CMK (cell line): ENCODE data around the gene BDKRB2.

Source experiments
- DNase-seq: peaks from one replicate; pipeline ENCODE4 v3.0.0-alpha.2; 2010; ENCODE audit warnings: low read depth

BDKRB2 gene

GRCh38 chr14:96204151-96205058 lies at the start of gene BDKRB2:
Gene BDKRB2 (plus strand): TSS chr14:96204839. CDS start chr14:96237108, 32,269 bp downstream.
- DNase-seq: no peak

GRCh38 chr14:96154900-96155299 lies 49.7 kb upstream of the BDKRB2 start:
- DNase-seq: no peak

GRCh38 chr14:96156804-96157760 lies 47.6 kb upstream of the BDKRB2 start:
- no peak for DNase-seq

GRCh38 chr14:96158735-96159134 lies 45.9 kb upstream of the BDKRB2 start:
- no peak for DNase-seq

- no peak for DNase-seq
These were observed 44.3 kb upstream of the BDKRB2 start for GRCh38 chr14:96160076-96160912.

- DNase-seq: no peak
These were observed 43.7 kb upstream of the BDKRB2 start for GRCh38 chr14:96160913-96161310.

GRCh38 chr14:96161636-96162035 lies 43.0 kb upstream of the BDKRB2 start:
- no peak for DNase-seq

- no peak for DNase-seq
These were observed 42.4 kb upstream of the BDKRB2 start for GRCh38 chr14:96162265-96162664.

- DNase-seq: no peak
These were observed 41.9 kb upstream of the BDKRB2 start for GRCh38 chr14:96162741-96163140.

- DNase-seq: no peak
These were observed 39.7 kb upstream of the BDKRB2 start for GRCh38 chr14:96164861-96165490.

- no peak for DNase-seq
These were observed 38.9 kb upstream of the BDKRB2 start for GRCh38 chr14:96165493-96166436.

- DNase-seq: no peak
These were observed 38.0 kb upstream of the BDKRB2 start for GRCh38 chr14:96166461-96167223.

- DNase-seq: no peak
These were observed 37.2 kb upstream of the BDKRB2 start for GRCh38 chr14:96167224-96168148.

GRCh38 chr14:96168581-96168980 lies 36.1 kb upstream of the BDKRB2 start:
- DNase-seq: no peak

- DNase-seq: no peak
These were observed 33.6 kb upstream of the BDKRB2 start for GRCh38 chr14:96170961-96171592.

- no peak for DNase-seq
These were observed 30.8 kb upstream of the BDKRB2 start for GRCh38 chr14:96173636-96174475.

- no peak for DNase-seq
These were observed 28.4 kb upstream of the BDKRB2 start for GRCh38 chr14:96176275-96176674.
